Dermis blood vessel endothelial cell (primary cell): Measurements from ENCODE around the gene SLC16A1. TPM values are rescaled to one million over a fixed set of nuclear protein-coding genes. Genes with fewer than 3 reads are reported as not detected.
"Not testable (repeated sequence)": the region's sequence is repeated elsewhere in the genome, so short reads cannot be mapped to it uniquely, and the experiment has no call there.

ENCODE experiments used
- DNase-seq: peaks from one replicate; pipeline ENCODE4 v3.0.0; 2010
- total RNA-seq: library from RNA; depleted of rRNA; stranded (reverse); fragments of >200 nt; gene quantifications from 2 replicates; pipeline ENCODE4 v1.2.3, GENCODE V29; 2014

The SLC16A1 gene
- total RNA-seq, 1 donor from 2014 or later, result 94.8 TPM

DNA sequence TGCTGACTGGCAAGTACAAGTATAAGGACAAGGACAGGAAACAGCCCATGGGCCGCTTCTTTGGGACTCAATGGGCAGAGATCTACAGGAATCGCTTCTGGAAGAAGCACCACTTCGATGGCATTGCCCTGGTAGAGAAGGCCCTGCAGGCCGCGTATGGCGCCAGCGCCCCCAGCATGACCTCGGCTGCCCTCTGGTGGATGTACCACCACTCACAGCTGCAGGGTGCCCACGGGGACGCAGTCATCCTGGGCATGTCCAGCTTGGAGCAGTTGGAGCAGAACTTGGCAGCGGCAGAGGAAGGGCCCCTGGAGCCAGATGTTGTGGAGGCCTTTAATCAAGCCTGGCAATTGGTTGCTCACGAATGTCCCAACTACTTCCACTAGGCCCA is 32.0 kb downstream of the SLC16A1 start:
- no peak for DNase-seq

DNA sequence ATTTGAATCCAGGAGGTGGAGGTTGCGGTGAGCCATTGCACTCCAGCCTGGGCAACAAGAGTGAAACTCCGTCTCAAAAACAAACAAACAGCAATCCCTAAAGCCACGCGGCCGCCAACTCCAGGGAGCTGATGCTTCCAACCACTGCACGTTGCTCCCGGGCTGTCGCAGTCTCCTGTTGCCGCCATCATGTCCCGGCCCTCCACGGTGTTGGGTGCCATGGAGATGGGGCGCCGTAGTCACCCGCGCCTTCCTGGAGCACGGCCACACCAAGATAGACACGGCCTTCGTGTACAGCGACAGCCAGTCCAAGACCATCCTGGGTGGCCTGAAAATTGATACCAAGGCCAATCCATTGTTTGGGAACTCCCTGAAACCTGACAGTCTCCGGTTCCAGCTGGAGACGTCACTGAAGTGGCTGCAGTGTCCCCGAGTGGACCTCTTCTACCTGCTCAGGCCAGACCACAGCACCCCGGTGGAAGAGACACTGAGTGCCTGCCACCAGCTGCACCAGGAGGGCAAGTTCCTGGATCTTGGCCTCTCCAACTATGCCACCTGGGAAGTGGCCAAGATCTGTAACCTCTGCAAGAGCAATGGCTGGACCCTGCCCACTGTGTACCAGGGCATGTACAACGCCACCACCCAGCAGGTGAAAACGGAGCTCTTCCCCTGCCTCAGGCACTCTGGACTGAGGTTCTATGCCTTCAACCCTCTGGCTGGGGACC is 32.6 kb downstream of the SLC16A1 start:
- DNase-seq, result no peak

DNA sequence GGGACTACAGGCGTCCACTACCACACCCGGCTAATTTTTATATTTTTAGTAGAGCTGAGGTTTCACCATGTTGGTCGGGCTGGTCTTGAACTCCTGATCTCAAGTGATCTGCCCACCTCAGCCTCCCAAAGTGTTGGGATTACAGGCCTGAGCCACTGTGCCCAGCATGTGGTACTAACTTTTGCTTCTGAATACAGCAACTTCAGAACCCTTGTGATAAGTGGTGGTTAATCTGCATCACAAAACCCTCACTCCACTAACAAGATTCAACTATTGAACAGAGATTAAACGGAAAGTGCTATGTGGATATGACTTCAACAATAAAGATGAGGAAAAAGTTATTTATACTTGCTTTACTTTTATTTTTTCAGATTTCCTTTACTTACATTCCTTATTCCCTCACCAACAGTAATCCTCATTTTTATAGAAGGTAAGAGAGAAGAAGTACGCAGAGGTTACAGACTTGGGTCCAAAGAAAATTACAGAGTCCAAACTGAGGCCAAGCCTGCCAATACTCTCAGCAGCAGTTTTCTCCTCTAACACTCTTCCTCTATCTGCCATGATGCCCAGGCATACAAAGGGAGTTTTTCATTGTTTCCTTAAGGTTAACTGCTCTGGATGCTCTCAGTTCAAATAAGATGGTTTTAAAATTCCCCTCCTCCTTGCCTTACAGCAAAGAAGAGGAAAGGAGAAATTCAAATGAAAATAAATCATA is 44.3 kb downstream of the SLC16A1 start:
- no peak for DNase-seq

DNA sequence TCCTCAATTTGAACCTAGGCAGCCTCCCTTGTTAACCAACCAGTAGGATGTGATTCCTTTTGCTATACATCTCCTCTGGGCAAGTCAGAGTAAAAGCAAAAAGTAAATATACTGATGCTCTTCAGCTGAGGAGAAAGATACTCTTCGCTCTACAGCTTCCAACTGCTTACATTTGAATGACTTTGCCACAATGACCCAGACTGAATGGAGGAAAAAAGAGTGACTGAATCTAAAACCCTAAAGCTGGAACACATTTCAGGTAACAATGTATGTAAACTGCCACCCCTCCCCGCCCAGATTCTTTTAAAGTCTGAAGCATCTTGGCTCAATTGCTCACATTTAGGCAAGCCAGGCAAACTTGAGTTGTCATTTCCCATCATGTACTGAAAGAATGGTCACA is 46.1 kb downstream of the SLC16A1 start:
- no peak for DNase-seq

DNA sequence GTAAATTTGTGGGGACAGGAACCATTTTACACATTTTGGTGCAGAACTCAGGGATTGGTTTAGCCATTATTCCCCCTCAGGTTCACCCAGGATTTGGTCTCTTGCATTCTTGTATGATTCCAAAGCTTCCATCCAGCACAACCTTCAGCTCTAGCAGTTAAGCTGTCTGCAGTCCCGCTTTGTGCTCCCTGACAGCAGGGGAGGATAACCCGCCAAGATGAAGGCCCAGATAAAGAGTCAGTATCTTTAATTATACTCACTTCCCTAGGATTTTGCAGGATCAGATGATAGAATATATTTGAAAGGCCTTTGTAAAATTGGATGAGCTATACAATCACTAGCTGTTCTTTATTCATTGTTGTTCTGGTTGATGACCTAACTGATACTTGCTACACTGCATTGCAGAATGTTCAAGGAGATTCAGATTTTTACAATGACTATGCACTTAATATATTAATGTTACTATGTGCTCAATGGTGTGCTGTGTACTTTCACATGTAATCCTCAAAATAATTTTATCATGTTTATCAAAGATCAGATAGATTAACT is 49.8 kb downstream of the SLC16A1 start:
- peak; percentile 18 for DNase-seq

DNA sequence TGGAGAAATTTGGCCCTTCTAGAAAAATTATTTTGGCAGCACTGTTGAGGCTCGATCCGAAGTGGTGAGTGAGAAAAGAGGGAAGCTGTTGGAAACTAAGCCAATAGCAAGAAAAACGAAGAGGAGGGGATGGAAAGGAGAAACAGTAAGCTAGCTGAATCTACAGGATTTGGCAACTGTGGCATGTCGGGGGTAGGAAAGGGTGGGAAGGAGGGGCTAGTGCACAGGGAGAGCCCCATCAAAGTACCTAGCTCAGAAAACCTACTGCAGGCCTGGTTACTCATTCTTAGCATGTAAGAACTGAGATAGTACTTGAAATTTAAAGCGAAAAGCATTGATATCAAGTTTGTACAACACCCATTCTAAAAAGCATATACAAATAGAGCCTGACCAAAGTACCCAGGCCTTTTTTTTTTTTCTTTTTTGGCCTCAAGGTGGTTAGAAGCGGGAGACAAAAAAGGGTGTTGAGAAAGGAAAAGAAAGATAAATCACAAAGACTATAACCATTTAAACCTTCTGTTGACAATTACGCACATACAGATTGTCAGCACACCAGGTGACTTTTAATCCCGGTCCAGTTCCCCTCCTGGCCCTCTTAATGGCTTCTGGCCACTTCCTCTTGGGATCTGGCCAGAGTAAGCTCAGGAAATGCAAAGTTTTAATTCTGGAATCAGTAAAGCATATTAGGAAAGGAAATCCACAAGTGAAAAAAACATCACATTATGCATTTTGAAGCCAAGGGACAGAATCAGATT is 50.4 kb downstream of the SLC16A1 start:
- peak; percentile 73 for DNase-seq

DNA sequence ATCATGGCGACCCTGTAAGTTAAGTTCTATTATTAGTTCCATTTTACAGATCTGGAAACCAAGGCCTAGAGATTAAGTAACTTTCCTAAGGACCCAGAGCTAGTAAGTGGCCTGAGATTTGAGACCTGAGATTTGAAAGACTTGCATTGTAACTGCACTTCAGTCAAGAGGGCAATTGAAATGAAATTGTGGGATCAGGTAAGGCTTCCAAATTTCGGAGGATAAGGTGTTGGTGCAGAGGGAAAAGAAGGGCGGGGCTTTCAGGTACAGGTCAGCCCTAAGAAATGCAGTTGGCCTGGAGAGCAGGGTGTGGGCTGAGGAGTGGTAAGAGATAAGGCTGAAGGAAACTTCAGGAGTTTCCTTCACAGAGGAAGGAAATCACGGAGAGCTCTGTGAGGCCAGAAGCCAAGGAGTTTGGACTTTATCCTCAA is 51.1 kb downstream of the SLC16A1 start:
- no peak for DNase-seq

DNA sequence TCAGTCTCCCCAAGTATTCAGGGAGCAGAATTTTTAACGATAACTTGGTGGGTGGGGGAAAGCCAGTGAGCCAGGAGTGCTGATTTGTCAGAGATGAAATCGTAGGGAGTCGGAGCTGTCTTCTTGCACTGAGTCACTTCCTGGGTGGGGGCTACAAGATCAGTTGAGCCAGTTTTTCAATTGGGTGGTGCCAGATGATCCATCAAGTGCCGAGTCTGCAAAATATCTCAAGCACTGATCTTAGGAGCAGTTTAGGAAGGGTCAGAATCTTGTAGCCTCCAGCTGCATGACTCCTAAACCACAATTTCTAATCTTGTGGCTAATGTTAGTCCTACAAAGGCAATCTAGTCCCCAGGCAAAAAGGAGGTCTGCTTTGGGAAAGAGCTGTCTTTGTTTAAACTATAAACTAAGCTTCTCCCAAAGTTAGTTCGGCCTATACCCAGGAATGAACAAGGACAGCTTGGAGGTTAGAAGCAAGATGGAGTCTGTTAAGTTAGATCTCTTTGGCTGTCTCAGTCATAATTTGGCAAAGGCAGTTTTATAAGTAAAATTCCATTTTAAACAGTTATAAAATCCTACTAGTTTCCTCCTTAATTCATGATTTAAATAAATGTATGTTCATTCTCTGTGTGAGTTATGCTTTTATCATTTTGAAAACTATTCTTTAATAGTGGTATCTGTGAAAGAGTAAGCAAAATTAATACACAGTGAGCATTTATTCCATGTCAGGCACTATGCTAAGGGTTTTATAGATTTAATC is 51.7 kb downstream of the SLC16A1 start:
- DNase-seq, result no peak

DNA sequence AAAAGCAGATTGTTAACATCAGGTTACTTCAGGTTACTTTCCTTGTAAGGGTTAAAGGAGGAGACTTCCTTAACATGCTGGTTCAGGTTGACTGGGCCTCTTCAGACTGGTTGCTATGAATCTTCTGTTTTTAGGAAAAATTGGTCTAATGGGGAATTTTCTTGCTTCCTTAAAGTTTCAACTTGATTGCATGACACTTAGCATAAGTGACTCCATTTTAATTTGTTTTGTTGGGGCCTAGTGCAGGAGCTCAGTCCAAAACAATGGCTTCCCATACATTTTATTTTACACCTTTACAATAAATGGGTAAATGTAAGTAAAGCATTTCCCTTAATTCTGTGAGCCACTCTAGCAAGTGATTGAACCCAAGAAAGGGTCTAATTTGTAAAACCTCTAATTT is 53.8 kb downstream of the SLC16A1 start:
- no peak for DNase-seq

DNA sequence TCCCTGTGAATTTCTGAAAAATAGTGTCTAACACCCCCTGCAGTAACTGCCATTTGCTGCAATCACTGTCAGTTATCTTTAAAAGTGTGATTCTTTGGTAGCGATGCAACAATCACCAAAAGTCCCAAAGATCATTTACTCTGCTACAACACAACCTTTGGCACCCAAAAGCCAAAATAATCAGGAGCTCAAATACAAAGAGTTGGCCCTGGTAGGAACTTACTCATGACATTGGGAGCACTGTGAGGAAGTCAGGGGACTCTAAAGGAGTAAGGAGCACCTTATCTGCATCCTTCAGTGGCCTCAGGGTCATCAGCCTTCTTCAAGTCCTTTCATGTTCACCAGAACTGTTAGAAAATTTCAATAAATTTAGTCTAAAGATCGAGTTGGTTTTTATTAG is 54.6 kb downstream of the SLC16A1 start:
- DNase-seq, result peak; percentile 15

DNA sequence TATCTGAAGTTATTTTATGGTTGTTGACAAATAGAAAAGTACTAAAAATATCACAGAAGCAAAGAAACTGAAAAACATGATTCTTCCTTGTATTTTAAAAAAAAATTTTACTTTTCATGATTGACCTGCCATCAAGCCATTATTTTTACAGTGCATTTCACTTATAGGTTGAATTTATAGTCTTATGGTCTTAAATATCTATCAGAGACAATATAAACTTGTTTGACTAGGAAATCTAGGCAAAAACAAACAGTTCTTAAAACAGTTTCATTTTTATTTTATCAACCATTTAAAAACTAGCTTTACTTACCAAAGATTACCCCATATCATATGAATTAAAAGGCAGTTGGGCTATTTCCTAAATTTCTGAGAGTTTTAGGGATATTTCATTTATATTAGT is 59.2 kb downstream of the SLC16A1 start:
- no peak for DNase-seq

DNA sequence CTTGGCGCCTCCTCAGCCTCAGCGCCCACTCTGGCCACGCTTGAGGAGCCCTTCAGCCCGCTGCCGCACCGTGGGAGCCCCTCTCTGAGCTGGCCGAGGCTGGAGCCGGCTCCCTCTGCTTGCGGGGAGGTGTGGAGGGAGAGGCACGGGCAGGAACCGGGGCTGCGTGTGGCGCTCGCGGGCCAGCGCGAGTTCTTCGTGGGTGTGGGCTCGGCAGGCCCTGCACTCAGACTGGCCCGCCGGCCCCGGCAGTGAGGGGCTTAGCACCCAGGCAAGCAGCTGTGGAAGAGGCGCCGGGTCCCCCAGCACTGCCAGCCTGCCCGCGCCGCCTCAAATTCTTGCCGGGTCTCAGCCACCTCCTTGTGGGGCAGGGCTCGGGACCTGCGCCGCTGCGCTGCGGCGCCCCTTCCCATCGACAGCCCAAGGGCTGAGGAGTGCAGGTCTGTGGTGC is 61.4 kb downstream of the SLC16A1 start:
- DNase-seq, result no peak

DNA sequence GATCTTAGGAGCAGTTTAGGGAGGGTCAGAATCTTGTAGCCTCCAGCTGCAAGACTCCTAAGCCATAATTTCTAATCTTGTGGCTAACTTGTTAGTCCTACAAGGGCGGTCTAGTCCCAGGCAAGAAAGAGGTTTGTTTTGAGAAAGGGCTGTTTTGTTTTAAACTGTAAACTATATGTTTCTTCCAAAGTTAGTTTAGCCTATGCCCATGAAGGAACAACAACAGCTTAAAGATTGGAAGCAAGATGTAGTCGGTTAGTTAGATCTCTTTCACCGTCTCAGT is 62.0 kb downstream of the SLC16A1 start:
- DNase-seq, result no peak

DNA sequence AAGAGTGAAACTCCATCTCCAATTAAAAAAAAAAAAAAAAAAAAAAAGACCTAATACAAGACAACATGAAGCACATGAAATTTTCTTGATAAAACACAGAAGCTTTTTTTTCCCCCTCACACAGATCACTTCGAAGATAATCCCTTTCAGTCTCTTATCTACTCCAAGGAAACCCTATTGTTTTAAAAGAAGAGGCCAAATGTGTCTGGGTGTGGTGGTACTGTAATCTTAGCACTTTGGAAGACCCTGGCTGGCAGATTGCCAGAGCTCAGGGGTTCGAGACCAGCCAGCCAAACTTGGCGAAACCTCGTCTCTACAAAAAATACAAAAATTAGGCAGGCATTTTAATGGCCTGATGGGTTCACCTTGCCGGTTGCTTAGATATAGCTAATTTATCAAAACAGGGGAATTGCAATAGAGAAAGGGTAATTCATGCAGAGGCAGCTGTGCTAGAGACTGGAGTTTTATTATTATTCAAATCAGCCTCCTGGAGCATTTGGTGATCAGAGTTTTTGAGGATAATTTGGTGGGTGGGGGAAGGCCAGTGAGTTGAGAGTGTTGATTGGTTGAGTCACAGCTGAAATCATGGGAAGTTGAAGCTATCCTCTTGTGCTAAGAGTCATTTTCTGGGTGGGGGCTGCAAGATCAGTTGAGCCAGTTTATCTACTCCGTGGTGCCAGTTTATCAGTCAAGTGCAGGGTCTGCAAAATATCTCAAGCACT is 62.5 kb downstream of the SLC16A1 start:
- no peak for DNase-seq

DNA sequence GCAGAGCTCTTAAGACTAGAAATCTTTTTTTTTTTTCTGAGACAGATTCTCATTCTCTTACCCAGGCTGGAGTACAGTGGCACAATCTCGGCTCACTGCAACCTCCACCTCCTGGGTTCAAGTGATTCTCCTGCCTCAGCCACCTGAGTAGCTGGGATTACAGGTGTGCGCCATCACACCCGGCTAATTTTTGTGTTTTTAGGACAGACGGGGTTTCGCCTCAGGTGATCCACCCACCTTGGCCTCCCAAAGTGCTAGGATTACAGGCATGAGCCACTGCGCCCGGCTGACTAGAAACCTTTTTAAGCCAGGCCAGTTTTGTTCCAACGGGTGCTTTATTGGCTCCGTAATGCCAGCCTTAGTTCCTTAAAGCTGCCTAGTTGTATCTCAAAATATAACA is 66.1 kb downstream of the SLC16A1 start:
- not testable (repeated sequence) for DNase-seq

DNA sequence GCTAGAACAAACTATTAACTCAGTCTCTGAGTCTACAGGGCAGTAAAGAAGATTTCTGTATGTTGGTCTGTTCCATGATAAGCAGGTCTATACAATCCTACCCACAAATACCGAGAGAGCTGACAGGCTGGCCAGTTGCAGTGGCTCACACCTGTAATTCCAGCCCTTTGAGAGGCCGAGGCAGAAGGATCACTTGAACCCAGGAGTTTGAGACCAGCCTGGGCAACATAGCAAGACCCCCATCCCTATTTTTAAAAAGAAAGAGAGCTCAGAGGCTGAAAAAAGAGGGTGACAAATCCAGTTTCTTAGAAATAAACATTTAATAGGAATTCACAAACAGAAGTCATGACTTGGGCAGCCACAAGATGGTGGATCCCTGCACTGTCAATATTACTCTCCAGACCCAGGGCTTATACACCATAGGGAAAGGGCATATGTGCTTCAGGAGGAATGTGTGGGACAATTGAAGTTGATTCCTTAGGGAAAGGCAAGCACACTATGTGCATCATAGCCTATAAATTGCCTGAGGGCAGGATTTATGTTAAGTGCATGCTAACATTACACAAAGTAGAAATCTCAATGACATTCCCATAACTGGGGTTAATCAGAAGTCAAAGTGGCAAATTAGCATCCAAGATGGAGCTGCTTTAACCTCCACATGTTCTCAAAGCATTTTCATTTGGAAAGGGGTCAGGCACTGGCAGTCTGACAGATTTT is 66.8 kb downstream of the SLC16A1 start:
- no peak for DNase-seq

DNA sequence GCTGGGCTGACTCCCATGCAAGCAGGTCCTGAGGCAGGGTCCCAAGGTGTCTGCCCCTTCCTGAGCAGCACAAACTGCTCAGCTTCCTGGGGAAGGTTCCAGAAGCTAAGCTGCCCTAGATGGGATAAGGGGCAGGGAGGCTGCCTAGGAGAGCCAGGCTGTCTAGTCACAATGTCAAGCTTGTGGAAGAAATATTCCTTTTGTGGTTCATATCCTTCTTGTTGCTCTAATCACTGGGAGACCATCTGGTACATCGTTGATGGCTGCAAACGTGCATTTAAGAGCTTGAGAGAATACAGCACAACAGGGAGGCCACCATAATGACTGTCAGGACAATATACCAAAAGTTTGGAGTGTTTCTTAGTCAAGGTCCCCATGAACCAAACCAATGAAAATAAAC is 67.4 kb downstream of the SLC16A1 start:
- DNase-seq, result no peak

DNA sequence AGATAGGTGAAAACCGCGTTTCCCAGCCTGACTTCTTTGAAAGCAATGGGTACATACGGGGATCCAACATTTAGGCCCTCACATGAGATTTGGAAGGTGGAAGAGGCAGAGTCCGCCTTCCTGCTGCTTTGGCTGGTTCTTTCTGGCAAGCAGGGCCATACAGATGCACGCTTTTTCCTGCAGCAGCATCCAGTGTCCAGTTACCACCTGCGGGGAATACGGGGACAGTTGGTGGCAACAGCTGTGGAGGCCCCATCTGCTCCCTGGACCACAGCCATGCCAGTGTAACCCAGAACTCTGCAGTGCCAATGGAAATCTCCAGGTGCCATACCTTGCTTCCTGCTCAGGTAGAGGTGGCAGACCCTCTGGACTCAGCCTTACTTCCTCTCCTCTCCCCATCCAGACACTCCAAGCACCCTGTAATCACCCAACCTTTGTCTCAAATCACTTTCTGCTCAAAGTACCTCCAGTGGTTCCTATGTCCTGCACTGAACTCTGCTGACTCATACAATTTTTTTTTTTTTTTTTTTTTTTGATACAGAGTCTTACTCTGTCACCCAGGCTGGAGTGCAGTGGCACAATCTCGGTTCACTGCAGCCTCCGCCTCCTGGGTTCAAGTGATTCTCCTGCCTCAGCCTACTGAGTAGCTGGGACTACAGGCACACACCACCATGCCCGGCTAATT is 68.3 kb downstream of the SLC16A1 start:
- DNase-seq, result no peak

DNA sequence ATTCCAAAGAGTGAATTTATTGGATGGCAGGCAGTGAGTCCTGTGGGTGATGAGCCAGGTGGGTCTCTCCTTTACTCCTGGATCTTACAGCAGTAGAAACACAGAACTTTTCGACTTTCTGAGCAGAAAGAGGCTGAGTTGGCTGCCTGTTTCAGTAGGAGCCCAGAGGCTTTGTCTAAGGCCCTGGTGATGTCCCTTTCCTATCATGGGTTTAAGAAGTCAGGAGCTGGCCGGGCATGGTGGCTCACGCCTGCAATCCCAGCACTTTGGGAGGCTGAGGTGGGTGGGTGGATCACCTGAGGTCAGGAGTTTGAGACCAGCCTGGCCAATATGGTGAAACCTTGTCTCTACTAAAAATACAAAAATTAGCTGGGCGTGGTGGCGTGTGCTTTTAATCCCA is 71.0 kb downstream of the SLC16A1 start:
- not testable (repeated sequence) for DNase-seq

DNA sequence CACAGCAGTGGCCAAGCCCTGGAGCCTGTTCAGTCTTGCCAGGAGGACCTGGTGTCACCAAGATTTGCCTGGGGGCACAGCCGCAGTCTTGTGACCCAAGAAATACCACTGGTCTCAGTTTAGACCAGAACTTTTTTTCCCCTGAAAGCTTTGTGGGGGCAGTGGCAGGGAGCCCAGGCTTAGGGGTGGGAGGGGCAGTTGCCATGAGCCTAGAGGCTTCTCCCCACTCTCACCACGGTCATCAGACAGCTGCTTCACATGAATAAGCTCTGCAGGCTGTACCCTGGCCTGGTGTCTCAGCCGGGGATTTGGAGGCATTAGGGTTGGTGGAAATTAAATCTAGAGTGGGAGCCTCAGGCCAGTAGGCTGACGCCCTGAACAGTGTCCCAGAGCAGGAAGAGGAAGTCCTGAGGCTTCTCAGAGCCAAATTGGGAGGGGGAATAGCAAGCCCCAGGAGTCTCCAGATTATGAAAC is 73.7 kb downstream of the SLC16A1 start:
- no peak for DNase-seq

DNA sequence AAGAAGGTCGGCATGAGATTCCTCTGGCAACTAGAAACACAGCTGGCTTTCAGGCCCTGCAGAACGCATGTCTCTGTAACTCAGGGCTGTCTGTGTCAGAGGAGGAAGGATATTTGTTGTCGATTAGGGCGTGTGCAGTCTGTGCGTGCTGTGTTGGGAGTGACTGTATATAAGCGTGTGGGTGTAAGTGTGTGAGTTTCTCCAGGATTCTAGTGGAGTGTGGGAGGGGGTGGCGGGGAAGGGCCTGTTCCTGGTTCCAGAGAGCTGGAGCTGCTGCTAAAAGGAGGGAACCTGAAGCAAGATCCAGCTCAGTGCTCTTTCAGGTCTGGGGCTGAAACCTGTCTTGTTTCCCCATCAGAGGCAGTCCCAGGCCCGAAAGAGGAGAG is 74.3 kb downstream of the SLC16A1 start:
- no peak for DNase-seq
